Lower leg skin (tissue), 3 donors: ENCODE results near the gene OR9Q1.

ENCODE experiments used
- CTCF ChIP-seq, 3 donors: fragments of 450-650 bp; IDR thresholded peaks; one replicate each; pipeline ENCODE4 v1.5.1; 2016; ENCODE audit warnings: antibody characterized with exemption in 3 of 3, mild to moderate bottlenecking in 3 of 3, moderate library complexity in 2 of 3
- POLR2A ChIP-seq, 2 donors: fragments of 450-650 bp; IDR thresholded peaks; one replicate each; pipeline ENCODE4 v1.6.1; 2016 to 2017; ENCODE audit warnings: antibody characterized with exemption in 2 of 2, mild to moderate bottlenecking in 1 of 2, moderate library complexity in 1 of 2

GRCh38 chr11:58023435-58023931, at the start of gene OR9Q1:
- TF ChIP-seq POLR2A (IDR thresholded peaks at IDR 0.05) = no peak
- no peak for TF ChIP-seq CTCF (IDR thresholded peaks at IDR 0.05)
